Right atrium auricular region (tissue), 2 donors: Measurements from ENCODE around the gene ST6GALNAC1. TPM values are rescaled to one million over a fixed set of nuclear protein-coding genes. Genes with fewer than 3 reads are reported as not detected.

Experiments
- DNase-seq: peaks from one replicate; pipeline ENCODE4 v3.0.0-alpha.2; 2019; ENCODE audit warnings: low spot score
- H3K27ac ChIP-seq, 2 donors: fragments of 200-600 bp; sonication (generic); 1 replicate in 1 of 2; 2 replicates in 1 of 2; pipeline ENCODE4 v1.5.1; 2016 to 2019
- H3K27me3 ChIP-seq, 2 donors: fragments of 200-600 bp; sonication (generic); one replicate each; pipeline versions ENCODE4 v1.5.1 to v1.6.0; 2017 to 2019
- H3K36me3 ChIP-seq: fragments of 200-600 bp; sonication (generic); one replicate; pipeline ENCODE4 v1.5.1; 2016
- H3K4me1 ChIP-seq, 2 donors: fragments of 200-600 bp; sonication (generic); one replicate each; pipeline versions ENCODE4 v1.5.1 to v1.6.0; 2017 to 2019
- H3K4me3 ChIP-seq, 2 donors: fragments of 200-600 bp; sonication (generic); 1 replicate in 1 of 2; 2 replicates in 1 of 2; pipeline ENCODE4 v1.5.1; 2017 to 2019; ENCODE audit warnings: mild to moderate bottlenecking in 1 of 2, moderate library complexity in 1 of 2
- H3K9me3 ChIP-seq, 2 donors: fragments of 200-600 bp; sonication (generic); one replicate each; pipeline ENCODE4 v1.5.1; 2019
- total RNA-seq, 2 donors: library from RNA; depleted of rRNA; stranded (reverse); fragments of >200 nt; gene quantifications; one replicate each; pipeline ENCODE4 v1.1.0, GENCODE V29; 2016
- TF ChIP-seq, protein P1 (sequence below), 2 donors: fragments of 200-600 bp; sonication (generic); IDR thresholded peaks; one replicate each; pipeline ENCODE4 v1.5.1; 2019; ENCODE audit warnings: antibody characterized with exemption in 2 of 2

Gene ST6GALNAC1
- total RNA-seq, 2 donors from 2014 or later = 2.4 to 7.1 TPM

DNA sequence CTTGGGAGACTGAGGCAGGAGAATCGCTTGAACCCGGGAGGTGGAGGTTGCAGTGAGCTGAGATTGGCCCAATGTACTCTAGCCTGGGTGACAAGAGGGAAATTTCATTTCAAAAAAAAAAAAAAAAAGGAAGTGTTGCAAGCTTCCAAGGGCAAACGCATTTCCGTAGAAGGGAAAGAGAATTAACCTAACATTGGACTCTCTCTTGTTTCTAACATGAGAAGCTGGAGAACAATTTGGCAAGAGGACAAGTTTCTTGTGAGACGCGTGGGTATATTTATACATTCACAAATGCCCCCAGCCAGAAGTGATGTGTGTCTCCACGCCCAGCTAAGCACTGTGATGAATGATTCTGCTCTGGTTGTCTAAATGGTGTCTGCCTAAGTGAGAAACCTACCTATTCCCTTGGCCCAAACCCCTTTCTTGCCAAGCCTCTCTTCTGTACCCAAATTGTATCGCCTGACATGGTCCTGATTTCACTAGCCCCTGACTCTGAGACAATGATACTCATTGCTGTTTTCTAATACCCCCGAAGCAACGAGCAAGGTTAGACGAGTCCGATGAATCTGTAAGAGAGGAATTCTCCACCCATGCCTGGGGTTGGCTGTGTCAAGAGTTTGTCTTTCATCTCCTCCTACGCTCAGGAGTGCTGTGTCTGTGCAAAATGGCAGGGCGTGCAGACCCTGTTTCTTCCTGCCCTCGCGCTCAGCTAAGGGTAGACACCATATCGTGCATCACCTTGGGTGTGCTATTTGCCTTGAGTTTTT is 43.7 kb downstream of the ST6GALNAC1 start:
- Histone ChIP-seq H3K27ac (no peak overlapping the region), H3K4me3 (no peak overlapping the region)

DNA sequence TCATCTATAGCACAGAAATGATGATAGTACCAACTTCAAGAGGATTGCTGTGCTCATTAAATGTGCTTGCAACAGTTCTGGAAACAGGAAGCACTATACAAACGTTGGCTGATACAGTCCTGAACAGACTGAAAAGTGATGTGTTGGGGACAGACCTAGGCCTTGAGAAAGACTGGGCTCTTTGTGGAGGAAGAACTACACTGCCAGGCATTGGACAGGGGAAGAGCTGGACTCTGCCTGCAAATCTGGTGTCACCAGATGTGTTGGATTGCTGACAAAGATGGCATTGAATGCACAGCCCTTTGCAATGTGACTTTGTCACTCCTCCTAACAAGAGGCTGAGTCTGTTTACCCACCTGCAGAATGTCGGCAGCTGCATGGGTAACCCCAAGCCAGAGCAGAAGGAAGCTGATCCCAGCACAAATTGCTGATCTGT is 45.5 kb downstream of the ST6GALNAC1 start:
- no peaks in the 10 kb centered on the region for H3K27me3 ChIP-seq
- H3K27ac ChIP-seq = no peak overlapping the region
- peaks cover 0 to 5% of the 10 kb centered on the region in 2 donors for H3K4me1 ChIP-seq
- H3K36me3 ChIP-seq = no peaks in the 10 kb centered on the region
- TF ChIP-seq, protein P1, sequence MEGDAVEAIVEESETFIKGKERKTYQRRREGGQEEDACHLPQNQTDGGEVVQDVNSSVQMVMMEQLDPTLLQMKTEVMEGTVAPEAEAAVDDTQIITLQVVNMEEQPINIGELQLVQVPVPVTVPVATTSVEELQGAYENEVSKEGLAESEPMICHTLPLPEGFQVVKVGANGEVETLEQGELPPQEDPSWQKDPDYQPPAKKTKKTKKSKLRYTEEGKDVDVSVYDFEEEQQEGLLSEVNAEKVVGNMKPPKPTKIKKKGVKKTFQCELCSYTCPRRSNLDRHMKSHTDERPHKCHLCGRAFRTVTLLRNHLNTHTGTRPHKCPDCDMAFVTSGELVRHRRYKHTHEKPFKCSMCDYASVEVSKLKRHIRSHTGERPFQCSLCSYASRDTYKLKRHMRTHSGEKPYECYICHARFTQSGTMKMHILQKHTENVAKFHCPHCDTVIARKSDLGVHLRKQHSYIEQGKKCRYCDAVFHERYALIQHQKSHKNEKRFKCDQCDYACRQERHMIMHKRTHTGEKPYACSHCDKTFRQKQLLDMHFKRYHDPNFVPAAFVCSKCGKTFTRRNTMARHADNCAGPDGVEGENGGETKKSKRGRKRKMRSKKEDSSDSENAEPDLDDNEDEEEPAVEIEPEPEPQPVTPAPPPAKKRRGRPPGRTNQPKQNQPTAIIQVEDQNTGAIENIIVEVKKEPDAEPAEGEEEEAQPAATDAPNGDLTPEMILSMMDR (IDR thresholded peaks at IDR 0.05) = no peak
- no peak overlapping the region for H3K4me3 ChIP-seq
- DNase-seq = no peak
- H3K9me3 ChIP-seq = no peaks in the 10 kb centered on the region

More for the DNA sequence above, 43.7 kb downstream of the ST6GALNAC1 start:
- TF ChIP-seq, protein P1 (IDR thresholded peaks at IDR 0.05) = no peak
- H3K4me1 ChIP-seq = peaks cover 0 to 5% of the 10 kb centered on the region in 2 donors
- H3K36me3 ChIP-seq = no peaks in the 10 kb centered on the region
- no peaks in the 10 kb centered on the region for H3K9me3 ChIP-seq
- no peaks in the 10 kb centered on the region for H3K27me3 ChIP-seq
- DNase-seq = no peak

- Histone ChIP-seq H3K4me3 (no peak overlapping the region), H3K27me3 (no peaks in the 10 kb centered on the region), H3K27ac (no peak overlapping the region), H3K4me1 (peaks cover 0 to 5% of the 10 kb centered on the region in 2 donors), H3K36me3 (no peaks in the 10 kb centered on the region), H3K9me3 (no peaks in the 10 kb centered on the region)
- TF ChIP-seq, protein P1 (IDR thresholded peaks at IDR 0.05) = no peak
- no peak for DNase-seq
Measured at GRCh38 chr17:76597156-76598003, 46.2 kb downstream of the ST6GALNAC1 start.

- Histone ChIP-seq H3K36me3 (no peaks in the 10 kb centered on the region), H3K4me3 (no peak overlapping the region), H3K9me3 (no peaks in the 10 kb centered on the region), H3K27me3 (no peaks in the 10 kb centered on the region), H3K4me1 (no peaks in the 10 kb centered on the region), H3K27ac (no peak overlapping the region)
- TF ChIP-seq, protein P1 (IDR thresholded peaks at IDR 0.05) = no peak
- no peak for DNase-seq
Measured at GRCh38 chr17:76594690-76595089, 48.9 kb downstream of the ST6GALNAC1 start.

GRCh38 chr17:76593959-76594358 is 49.6 kb downstream of the ST6GALNAC1 start:
- TF ChIP-seq, protein P1 (IDR thresholded peaks at IDR 0.05) = no peak
- Histone ChIP-seq H3K9me3 (no peaks in the 10 kb centered on the region), H3K27me3 (no peaks in the 10 kb centered on the region), H3K4me1 (no peaks in the 10 kb centered on the region), H3K4me3 (no peak overlapping the region), H3K36me3 (no peaks in the 10 kb centered on the region), H3K27ac (no peak overlapping the region)
- no peak for DNase-seq
